Measurements from ENCODE around the gene CENPP. TPM values are rescaled to one million over a fixed set of nuclear protein-coding genes. Genes with fewer than 3 reads are reported as not detected.

Gene CENPP
- total RNA-seq, 1 experiment from 2014 or later = 15.6 TPM

GRCh38 chr9:92325991-92326500, 293 bp downstream of the CENPP start:
- no peaks in the 10 kb centered on the region for H3K27me3 ChIP-seq (replicated peaks; ENCODE audit: insufficient read depth, low read depth, low read length, poor library complexity)
- peaks cover 20% of the 10 kb centered on the region for H3K36me3 ChIP-seq (ENCODE audit: insufficient read depth, low read length, poor library complexity, severe bottlenecking)
- POLR2A ChIA-PET (ENCODE audit: low non-redundant PET) = no interaction called here
- CTCF ChIA-PET = interaction anchor here (0.8 kb wide), 1 partner anchor 23 kb away, joined by 3 read pairs; no protein-coding TSS in a partner anchor
- BruUV-seq (replicated peaks) = no TSS peak
- H3K27ac ChIP-seq (ENCODE audit: low read depth, low read length, poor library complexity, severe bottlenecking) = peak overlapping the region; percentile 99
- TF ChIP-seq EZH2 (IDR thresholded peaks at IDR 0.05; ENCODE audit: borderline replicate concordance, low read depth, low read length, poor library complexity, severe bottlenecking) (no peak), CTCF (conservative IDR thresholded peaks at IDR 0.05; ENCODE audit: low read depth, low read length) (no peak)
- H3K4me1 ChIP-seq (ENCODE audit: insufficient read depth, low read length, poor library complexity, severe bottlenecking) = peaks cover 11% of the 10 kb centered on the region
- no peaks in the 10 kb centered on the region for H3K9me3 ChIP-seq (ENCODE audit: low read depth, low read length, poor library complexity, severe bottlenecking)
- peak overlapping the region; percentile 78 for H3K4me3 ChIP-seq (ENCODE audit: low read depth, low read length, poor library complexity, severe bottlenecking)
- DNase-seq (ENCODE audit: low spot score) = peak; percentile 47
- intact Hi-C loops (cut with micrococcal nuclease; ENCODE audit: unreplicated experiment) = loop anchor here (5.0 to 10.0 kb wide), 2 partner anchors 111 to 469 kb away; no protein-coding TSS in a partner anchor

GRCh38 chr9:92327283-92327850, 1.6 kb downstream of the CENPP start:
- CTCF ChIA-PET = interaction anchor here (1.4 kb wide), 1 partner anchor 112 kb away, joined by 13 read pairs; no protein-coding TSS in a partner anchor
- Histone ChIP-seq H3K36me3 (ENCODE audit: insufficient read depth, low read length, poor library complexity, severe bottlenecking) (peaks cover 9% of the 10 kb centered on the region), H3K4me1 (ENCODE audit: insufficient read depth, low read length, poor library complexity, severe bottlenecking) (peaks cover 11% of the 10 kb centered on the region), H3K9me3 (ENCODE audit: low read depth, low read length, poor library complexity, severe bottlenecking) (no peaks in the 10 kb centered on the region), H3K27me3 (replicated peaks; ENCODE audit: insufficient read depth, low read depth, low read length, poor library complexity) (no peaks in the 10 kb centered on the region), H3K4me3 (ENCODE audit: low read depth, low read length, poor library complexity, severe bottlenecking) (no peak overlapping the region), H3K27ac (ENCODE audit: low read depth, low read length, poor library complexity, severe bottlenecking) (no peak overlapping the region)
- TF ChIP-seq EZH2 (IDR thresholded peaks at IDR 0.05; ENCODE audit: borderline replicate concordance, low read depth, low read length, poor library complexity, severe bottlenecking) (no peak), CTCF (conservative IDR thresholded peaks at IDR 0.05; ENCODE audit: low read depth, low read length) (no peak)
- BruUV-seq (replicated peaks) = no TSS peak
- POLR2A ChIA-PET (ENCODE audit: low non-redundant PET) = no interaction called here
- DNase-seq (ENCODE audit: low spot score) = no peak
- intact Hi-C loops (cut with micrococcal nuclease; ENCODE audit: unreplicated experiment) = loop anchor here (5.0 to 10.0 kb wide), 2 partner anchors 110 to 467 kb away; no protein-coding TSS in a partner anchor

GRCh38 chr9:92328225-92328624, 2.5 kb downstream of the CENPP start:
- DNase-seq (ENCODE audit: low spot score) = peak; percentile 68
- H3K27me3 ChIP-seq (replicated peaks; ENCODE audit: insufficient read depth, low read depth, low read length, poor library complexity) = no peaks in the 10 kb centered on the region
- BruUV-seq (replicated peaks) = no TSS peak
- ChIA-PET POLR2A (ENCODE audit: low non-redundant PET) (no interaction called here), CTCF (interaction anchor here (0.7 to 1.4 kb wide), 8 partner anchors 27 to 463 kb away, joined by 3 to 13 read pairs (median 4); no protein-coding TSS in a partner anchor)
- peaks cover under 1% of the 10 kb centered on the region for H3K36me3 ChIP-seq (ENCODE audit: insufficient read depth, low read length, poor library complexity, severe bottlenecking)
- TF ChIP-seq CTCF (conservative IDR thresholded peaks at IDR 0.05; ENCODE audit: low read depth, low read length) (peak; percentile 47), EZH2 (IDR thresholded peaks at IDR 0.05; ENCODE audit: borderline replicate concordance, low read depth, low read length, poor library complexity, severe bottlenecking) (no peak)
- no peaks in the 10 kb centered on the region for H3K9me3 ChIP-seq (ENCODE audit: low read depth, low read length, poor library complexity, severe bottlenecking)
- H3K4me3 ChIP-seq (ENCODE audit: low read depth, low read length, poor library complexity, severe bottlenecking) = no peak overlapping the region
- intact Hi-C loops (cut with micrococcal nuclease; ENCODE audit: unreplicated experiment) = loop anchor here (1.0 to 10.0 kb wide), 3 partner anchors 109 to 467 kb away; no protein-coding TSS in a partner anchor
- H3K4me1 ChIP-seq (ENCODE audit: insufficient read depth, low read length, poor library complexity, severe bottlenecking) = peaks cover 11% of the 10 kb centered on the region
- H3K27ac ChIP-seq (ENCODE audit: low read depth, low read length, poor library complexity, severe bottlenecking) = no peak overlapping the region

Data from A673 (cell line).